Adrenal gland (tissue), 12 donors: ENCODE measurements around the gene ADGRD2. TPM values are rescaled to one million over a fixed set of nuclear protein-coding genes. Genes with fewer than 3 reads are reported as not detected.

ENCODE experiments used
- DNase-seq, 7 donors: peaks; one replicate each; pipeline ENCODE4 v3.0.0-alpha.2; 2019 to 2020
- H3K27ac ChIP-seq, 5 donors: fragments of 200-600 bp; sonication (generic) in 4 of 5; 1 replicate in 3 of 5; 2 replicates in 2 of 5; pipeline versions ENCODE4 v1.5.1 to v1.8.0; 2016 to 2020; ENCODE audit warnings: mild to moderate bottlenecking in 1 of 5
- H3K27me3 ChIP-seq: fragments of 200-600 bp; 2 replicates; pipeline ENCODE4 v1.8.0; 2021
- H3K36me3 ChIP-seq, 2 donors: fragments of 200-600 bp; replicated peaks in 1 of 2; 1 replicate in 1 of 2; 2 replicates in 1 of 2; pipeline versions ENCODE4 v1.5.1 to v1.8.0; 2018 to 2022
- H3K4me1 ChIP-seq, 2 donors: fragments of 200-600 bp; replicated peaks in 1 of 2; 1 replicate in 1 of 2; 2 replicates in 1 of 2; pipeline versions ENCODE4 v1.5.1 to v1.8.0; 2018 to 2021
- H3K4me3 ChIP-seq, 4 donors: fragments of 200-600 bp; sonication (generic) in 3 of 4; one replicate each; pipeline ENCODE4 v1.5.1; 2016 to 2018
- H3K9me3 ChIP-seq, 3 donors: fragments of 200-600 bp; sonication (generic) in 1 of 3; replicated peaks in 1 of 3; 1 replicate in 2 of 3; 2 replicates in 1 of 3; pipeline versions ENCODE4 v1.5.1 to v1.8.0; 2016 to 2021
- POLR2A ChIP-seq, 2 donors: fragments of 450-650 bp; IDR thresholded peaks; one replicate each; pipeline ENCODE4 v1.6.1; 2017; ENCODE audit warnings: antibody characterized with exemption in 2 of 2, mild to moderate bottlenecking in 2 of 2, moderate library complexity in 1 of 2
- WGBS, 4 donors: extraction: QIAGEN DNeasy Blood & Tissue Kit in 2 of 4; methylation state at CpG; one replicate each; pipeline versions ENCODE4 v1.1.5 to v1.1.7; 2013 to 2017; 5-methylcytosine and 5-hydroxymethylcytosine counted together
- intact Hi-C, 2 donors: fragments of 100-400 bp; cut with DNase I; formaldehyde crosslinking; loops; one replicate each; pipeline versions ENCODE4 v1.14.1 to v1.15.0; 2022 to 2023
- polyA plus RNA-seq, 3 donors: library from polyadenylated mRNA; stranded (reverse); fragments of 200-250 nt in 2 of 3; fragments of 350-450 nt in 1 of 3; fragmentation: Illumina TruSeq in 1 of 3; extraction: RNeasy Lipid Tissue Mini Kit (QIAGEN cat#74804) in 1 of 3; gene quantifications; one replicate each; pipeline ENCODE4 v1.2.3, GENCODE V29; 2013 to 2014
- total RNA-seq, 9 donors: library from RNA; depleted of rRNA in 4 of 9; stranded (reverse); fragments of >200 nt in 4 of 9; fragments of 120-200 nt in 1 of 9; fragmentation: NEBNext Ultra II Directional in 1 of 9; extraction: Animal tissue kit (Norgen Biotek cat#: 25700) in 1 of 9; gene quantifications; one replicate each; pipeline versions ENCODE4 v1.1.0 to v1.2.4, GENCODE V29; 2013 to 2023
- TF ChIP-seq, protein P1 (sequence below), 6 experiments: fragments of 450-650 bp in 4 of 6; fragments of 200-600 bp in 2 of 6; sonication (generic) in 1 of 6; IDR thresholded peaks; 1 replicate in 5 of 6; 2 replicates in 1 of 6; pipeline versions ENCODE4 v1.5.1 to v1.8.0; 2016 to 2021; ENCODE audit warnings: antibody characterized with exemption in 6 of 6, mild to moderate bottlenecking in 2 of 6, moderate library complexity in 1 of 6
- donor health status: healthy with polysubstance abuse.
- donor health status: Bipolar disorder and iron deficiency.
- donor health status: DM: yes; HTN: yes; CAD: no.
- donor health status: DM: no; HTN: no; CAD: no.
- donor health status: DM: no; HTN: no; CAD: no.
- donor health status: DM: yes; HTN: yes; CAD: no.

Gene ADGRD2
- total and polyA plus RNA-seq, 12 donors = 0.16 to 4.4 (median 0.46) TPM; not detected in 4

DNA sequence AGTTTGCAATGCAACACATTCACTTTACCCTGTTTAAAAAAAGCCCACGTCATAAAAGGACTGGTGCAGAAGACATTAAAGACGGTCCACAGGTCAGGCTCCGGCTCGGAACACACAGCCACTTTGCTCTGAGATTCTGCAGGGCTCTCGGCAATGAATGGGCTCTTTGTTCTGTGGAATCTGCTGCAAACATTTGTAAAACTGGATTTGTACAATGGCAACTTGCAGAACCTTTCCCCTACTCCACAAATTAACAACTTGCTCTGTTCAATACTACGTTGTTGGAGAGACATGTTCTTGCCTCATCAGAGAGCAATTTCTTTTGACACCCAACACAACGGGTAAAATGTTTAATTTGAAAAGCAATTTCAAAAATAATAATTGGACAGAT, 70.0 kb downstream of the ADGRD2 start:
- Histone ChIP-seq H3K36me3 (no peaks in the 10 kb centered on the region), H3K4me1 (peaks cover 0 to 11% of the 10 kb centered on the region in 2 donors), H3K4me3 (no peak overlapping the region), H3K9me3 (no peaks in the 10 kb centered on the region), H3K27ac (no peak overlapping the region), H3K27me3 (no peaks in the 10 kb centered on the region)
- WGBS, 4 donors = 83 to 93% (median 92%) methylated on average over 7 of the region's 7 CpGs
- DNase-seq = no peak
- TF ChIP-seq POLR2A (IDR thresholded peaks at IDR 0.05) = no peak
- TF ChIP-seq, protein P1, sequence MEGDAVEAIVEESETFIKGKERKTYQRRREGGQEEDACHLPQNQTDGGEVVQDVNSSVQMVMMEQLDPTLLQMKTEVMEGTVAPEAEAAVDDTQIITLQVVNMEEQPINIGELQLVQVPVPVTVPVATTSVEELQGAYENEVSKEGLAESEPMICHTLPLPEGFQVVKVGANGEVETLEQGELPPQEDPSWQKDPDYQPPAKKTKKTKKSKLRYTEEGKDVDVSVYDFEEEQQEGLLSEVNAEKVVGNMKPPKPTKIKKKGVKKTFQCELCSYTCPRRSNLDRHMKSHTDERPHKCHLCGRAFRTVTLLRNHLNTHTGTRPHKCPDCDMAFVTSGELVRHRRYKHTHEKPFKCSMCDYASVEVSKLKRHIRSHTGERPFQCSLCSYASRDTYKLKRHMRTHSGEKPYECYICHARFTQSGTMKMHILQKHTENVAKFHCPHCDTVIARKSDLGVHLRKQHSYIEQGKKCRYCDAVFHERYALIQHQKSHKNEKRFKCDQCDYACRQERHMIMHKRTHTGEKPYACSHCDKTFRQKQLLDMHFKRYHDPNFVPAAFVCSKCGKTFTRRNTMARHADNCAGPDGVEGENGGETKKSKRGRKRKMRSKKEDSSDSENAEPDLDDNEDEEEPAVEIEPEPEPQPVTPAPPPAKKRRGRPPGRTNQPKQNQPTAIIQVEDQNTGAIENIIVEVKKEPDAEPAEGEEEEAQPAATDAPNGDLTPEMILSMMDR (IDR thresholded peaks at IDR 0.05) = no peak
- intact Hi-C loops = no loop called here

DNA sequence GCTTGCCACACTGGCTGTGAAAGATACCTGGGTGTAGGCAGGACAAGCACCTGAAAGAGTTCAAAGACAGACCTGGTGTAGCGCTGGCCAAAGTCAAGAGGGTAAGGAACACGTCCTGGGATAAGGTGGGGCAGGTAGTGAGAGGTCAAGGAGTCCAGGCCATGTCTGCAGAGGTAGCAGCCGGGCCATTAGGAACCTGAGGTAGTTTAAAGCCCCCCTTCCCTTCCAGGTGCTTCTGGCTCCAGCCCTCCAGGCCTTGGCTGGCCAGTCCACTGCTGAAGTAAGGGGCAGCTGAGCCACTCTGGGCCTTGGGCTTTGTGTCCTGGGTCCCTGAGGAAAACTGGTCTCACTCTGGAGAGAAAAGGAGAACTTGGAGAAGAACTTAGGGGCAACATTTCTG, 70.9 kb downstream of the ADGRD2 start:
- WGBS, 4 donors = 94 to 95% (median 95%) methylated on average over 3 of the region's 3 CpGs
- Histone ChIP-seq H3K9me3 (no peaks in the 10 kb centered on the region), H3K27ac (no peak overlapping the region), H3K4me3 (no peak overlapping the region), H3K36me3 (no peaks in the 10 kb centered on the region), H3K4me1 (peaks cover 0 to 11% of the 10 kb centered on the region in 2 donors), H3K27me3 (no peaks in the 10 kb centered on the region)
- TF ChIP-seq, protein P1 (IDR thresholded peaks at IDR 0.05) = no peak
- no peak for TF ChIP-seq POLR2A (IDR thresholded peaks at IDR 0.05)
- DNase-seq = no peak
- intact Hi-C loops = no loop called here

DNA sequence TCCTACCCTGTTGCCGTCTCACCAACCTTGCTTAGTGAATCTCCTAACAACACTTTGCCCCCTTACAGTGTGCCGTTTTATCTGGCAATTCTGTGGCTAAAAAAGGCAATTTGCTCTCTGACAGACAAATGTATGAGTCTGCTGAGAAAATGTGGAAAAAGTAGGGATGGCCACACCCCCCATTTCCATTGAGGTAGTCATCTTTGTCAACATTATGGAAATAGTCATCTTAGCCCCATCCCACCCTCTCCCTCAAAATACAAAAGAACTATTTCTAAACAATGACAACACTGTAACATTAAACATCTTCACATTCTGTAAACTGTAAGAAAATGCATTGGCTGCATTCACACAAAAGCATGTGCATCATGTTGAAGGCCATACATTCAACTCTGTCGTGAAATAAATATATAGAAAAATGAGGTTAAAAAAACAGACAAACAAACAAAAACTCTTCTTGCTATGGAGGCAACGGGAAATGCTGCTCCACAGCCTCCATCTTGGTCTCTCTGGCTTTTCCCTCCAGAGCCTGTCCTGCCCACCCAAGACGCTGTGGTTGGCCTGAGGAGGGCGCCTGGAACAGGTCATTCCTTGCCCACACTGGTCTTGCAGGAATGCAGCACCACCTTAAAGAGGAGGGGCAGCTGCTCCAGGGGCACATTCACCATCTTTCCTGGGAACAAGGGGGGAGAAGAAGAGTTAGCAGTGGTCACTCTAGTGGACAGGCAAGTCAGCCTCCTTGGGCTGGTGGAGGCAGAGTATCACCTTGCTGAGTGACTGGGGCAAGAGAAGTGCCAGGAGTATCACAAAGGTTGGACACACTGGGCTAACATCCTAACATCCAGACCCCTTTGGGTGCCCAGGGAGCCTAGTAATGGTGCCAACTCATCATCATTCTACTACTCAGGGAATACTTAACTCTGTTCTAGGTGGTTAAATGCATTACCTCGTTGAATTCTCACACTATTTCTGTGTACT, 72.2 kb downstream of the ADGRD2 start:
- Histone ChIP-seq H3K4me3 (no peak overlapping the region), H3K4me1 (peaks cover 11 to 21% of the 10 kb centered on the region in 2 donors), H3K9me3 (no peaks in the 10 kb centered on the region), H3K27ac (peak overlapping the region in 1 of 5 donors; percentile 37), H3K27me3 (no peaks in the 10 kb centered on the region), H3K36me3 (no peaks in the 10 kb centered on the region)
- peak in 1 of 7 donors; percentile 9 for DNase-seq
- intact Hi-C loops = no loop called here
- WGBS, 4 donors = 79 to 87% (median 86%) methylated on average over 7 of the region's 7 CpGs
- TF ChIP-seq, protein P1 (IDR thresholded peaks at IDR 0.05) = no peak
- TF ChIP-seq POLR2A (IDR thresholded peaks at IDR 0.05) = no peak

DNA sequence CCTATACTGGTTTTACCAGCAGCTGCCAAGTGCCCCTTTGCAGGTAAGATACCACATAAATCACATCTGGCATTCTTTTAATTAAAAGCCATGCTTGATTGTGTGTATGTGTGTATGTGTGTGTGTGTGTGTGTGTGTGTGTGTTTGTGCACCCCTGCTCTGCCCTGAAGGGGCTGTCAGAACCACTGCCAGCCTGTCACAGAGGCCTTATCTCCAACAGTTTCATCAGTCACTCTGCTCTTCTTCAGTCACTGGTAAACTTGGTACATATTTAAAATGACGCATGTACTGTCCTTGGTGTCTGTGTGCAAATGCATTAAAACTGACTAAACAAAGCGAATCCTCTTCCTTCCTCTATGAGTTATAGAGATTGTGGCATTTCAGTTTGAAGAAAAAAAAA, 75.9 kb downstream of the ADGRD2 start:
- Histone ChIP-seq H3K27ac (peak overlapping the region; percentile 61 to 94 (median 70)), H3K9me3 (no peaks in the 10 kb centered on the region), H3K4me3 (no peak overlapping the region), H3K36me3 (no peaks in the 10 kb centered on the region), H3K27me3 (no peaks in the 10 kb centered on the region), H3K4me1 (peaks cover 17 to 28% of the 10 kb centered on the region in 2 donors)
- intact Hi-C loops = no loop called here
- DNase-seq = peak in 3 of 7 donors; percentile 43 to 63 (median 63)
- WGBS, 4 donors = 41 to 52% (median 45%) methylated on average over 2 of the region's 2 CpGs
- TF ChIP-seq, protein P1 (IDR thresholded peaks at IDR 0.05) = no peak
- TF ChIP-seq POLR2A (IDR thresholded peaks at IDR 0.05) = no peak
